Left ventricle myocardium inferior (tissue), 1 donor: ENCODE measurements around the gene TPSD1. TPM values are rescaled to one million over a fixed set of nuclear protein-coding genes. Genes with fewer than 3 reads are reported as not detected.
"Not testable (repeated sequence)": the region's sequence is repeated elsewhere in the genome, so short reads cannot be mapped to it uniquely, and the experiment has no call there.

Experiments used
- DNase-seq: peaks from one replicate; pipeline ENCODE4 v3.0.0-alpha.2; 2020
- H3K27ac ChIP-seq: fragments of 200-600 bp; replicated peaks from 2 replicates; pipeline ENCODE4 v1.8.0; 2021
- H3K27me3 ChIP-seq: fragments of 200-600 bp; 2 replicates; pipeline ENCODE4 v1.8.0; 2021; ENCODE audit warnings: low read depth
- H3K36me3 ChIP-seq: fragments of 200-600 bp; 2 replicates; pipeline ENCODE4 v1.8.0; 2021
- H3K4me1 ChIP-seq: fragments of 200-600 bp; 2 replicates; pipeline ENCODE4 v1.8.0; 2021
- H3K4me3 ChIP-seq: fragments of 200-600 bp; 2 replicates; pipeline ENCODE4 v1.8.0; 2021; ENCODE audit warnings: mild to moderate bottlenecking, moderate library complexity
- H3K9me3 ChIP-seq: fragments of 200-600 bp; replicated peaks from 2 replicates; pipeline ENCODE4 v1.8.0; 2021
- intact Hi-C: fragments of 100-400 bp; cut with micrococcal nuclease; formaldehyde crosslinking; loops from one replicate; pipeline ENCODE4 v1.11.0; 2022
- total RNA-seq: library from RNA; stranded (reverse); fragmentation: NEBNext Ultra II Directional; extraction: Animal tissue kit (Norgen Biotek cat#: 25700); gene quantifications from one replicate; pipeline ENCODE4 v1.2.1, GENCODE V29; 2021
- TF ChIP-seq, protein P1 (sequence below): fragments of 200-600 bp; IDR thresholded peaks from 2 replicates; pipeline ENCODE4 v1.8.0; 2021; ENCODE audit warnings: antibody characterized with exemption, mild to moderate bottlenecking, borderline replicate concordance
- donor health status: DM: no; HTN: yes; CAD: no; lungs with severe emphysema.

The TPSD1 gene
- total RNA-seq, 1 donor from 2014 or later, result not detected

DNA sequence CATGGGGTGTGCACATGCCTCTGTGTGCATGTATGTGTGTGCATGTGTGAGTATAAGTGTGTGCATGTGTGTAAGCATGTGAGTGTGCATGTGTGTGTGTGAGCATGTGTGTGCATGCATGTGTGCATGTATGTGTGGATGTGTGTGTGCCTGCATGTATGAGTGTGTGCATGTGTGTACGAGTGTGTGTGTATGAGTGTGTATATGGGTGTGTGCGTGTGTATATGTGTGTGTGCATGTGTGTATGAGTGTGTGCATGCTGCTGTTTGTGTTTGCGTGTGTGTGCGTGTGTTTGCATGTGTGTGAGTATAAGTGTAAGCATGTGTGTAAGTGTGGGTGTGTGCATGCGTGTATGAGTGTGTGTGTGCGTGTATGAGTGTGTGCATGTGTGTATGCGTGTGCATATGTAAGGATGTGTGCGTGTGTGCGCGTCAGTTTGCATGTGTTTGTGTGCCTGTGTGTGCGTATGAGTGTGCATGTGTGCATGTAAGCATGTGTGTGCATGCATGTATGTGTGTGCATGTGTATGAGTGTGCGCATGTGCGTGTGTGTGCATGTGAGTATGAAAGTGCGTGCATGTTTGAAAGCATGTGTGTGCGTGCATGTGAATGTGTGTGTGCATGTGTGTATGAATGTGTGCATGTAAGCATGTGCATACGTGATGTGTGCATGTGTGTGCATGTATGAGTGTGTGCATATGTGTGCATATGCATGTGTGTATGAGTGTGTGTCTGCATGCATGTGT lies 8.6 kb downstream of the TPSD1 start:
- Histone ChIP-seq H3K4me1 (no peaks in the 10 kb centered on the region), H3K4me3 (no peak overlapping the region), H3K27me3 (peaks cover 65% of the 10 kb centered on the region), H3K27ac (no peak overlapping the region), H3K9me3 (no peaks in the 10 kb centered on the region), H3K36me3 (no peaks in the 10 kb centered on the region)
- TF ChIP-seq, protein P1, sequence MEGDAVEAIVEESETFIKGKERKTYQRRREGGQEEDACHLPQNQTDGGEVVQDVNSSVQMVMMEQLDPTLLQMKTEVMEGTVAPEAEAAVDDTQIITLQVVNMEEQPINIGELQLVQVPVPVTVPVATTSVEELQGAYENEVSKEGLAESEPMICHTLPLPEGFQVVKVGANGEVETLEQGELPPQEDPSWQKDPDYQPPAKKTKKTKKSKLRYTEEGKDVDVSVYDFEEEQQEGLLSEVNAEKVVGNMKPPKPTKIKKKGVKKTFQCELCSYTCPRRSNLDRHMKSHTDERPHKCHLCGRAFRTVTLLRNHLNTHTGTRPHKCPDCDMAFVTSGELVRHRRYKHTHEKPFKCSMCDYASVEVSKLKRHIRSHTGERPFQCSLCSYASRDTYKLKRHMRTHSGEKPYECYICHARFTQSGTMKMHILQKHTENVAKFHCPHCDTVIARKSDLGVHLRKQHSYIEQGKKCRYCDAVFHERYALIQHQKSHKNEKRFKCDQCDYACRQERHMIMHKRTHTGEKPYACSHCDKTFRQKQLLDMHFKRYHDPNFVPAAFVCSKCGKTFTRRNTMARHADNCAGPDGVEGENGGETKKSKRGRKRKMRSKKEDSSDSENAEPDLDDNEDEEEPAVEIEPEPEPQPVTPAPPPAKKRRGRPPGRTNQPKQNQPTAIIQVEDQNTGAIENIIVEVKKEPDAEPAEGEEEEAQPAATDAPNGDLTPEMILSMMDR, result no peak
- DNase-seq, result no peak
- intact Hi-C loops, result no loop called here

DNA sequence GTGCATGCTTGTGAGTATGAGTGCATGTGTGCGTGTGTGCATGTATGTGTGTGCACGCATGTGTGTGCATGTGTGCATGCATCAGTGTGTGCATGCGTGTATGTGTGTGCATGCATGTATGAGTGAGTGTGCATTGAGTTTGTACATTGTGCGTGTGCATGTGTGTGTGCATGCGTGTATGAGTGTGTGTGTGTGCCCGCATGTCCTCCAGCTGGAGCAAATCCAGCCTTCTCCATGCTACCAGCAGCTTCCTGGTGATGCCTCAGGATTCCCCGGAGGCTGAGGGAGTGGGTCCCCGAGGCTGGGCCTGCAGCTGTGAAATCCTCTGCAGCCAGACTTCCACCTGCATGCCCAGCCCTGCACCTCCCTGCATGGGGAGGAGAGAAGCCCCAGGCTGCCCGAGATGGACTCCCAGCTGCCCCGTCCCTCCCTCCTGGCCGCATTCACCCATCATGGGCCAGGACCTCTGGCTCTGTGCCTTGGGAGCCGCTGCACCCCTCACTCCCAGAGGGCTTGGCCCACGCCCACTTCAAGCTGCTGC lies 9.3 kb downstream of the TPSD1 start:
- H3K27me3 ChIP-seq, result peaks cover 61% of the 10 kb centered on the region
- H3K4me3 ChIP-seq, result no peak overlapping the region
- DNase-seq, result no peak
- H3K4me1 ChIP-seq, result no peaks in the 10 kb centered on the region
- TF ChIP-seq, protein P1, result no peak
- no peaks in the 10 kb centered on the region for H3K36me3 ChIP-seq
- intact Hi-C loops, result no loop called here
- no peak overlapping the region for H3K27ac ChIP-seq
- no peaks in the 10 kb centered on the region for H3K9me3 ChIP-seq

DNA sequence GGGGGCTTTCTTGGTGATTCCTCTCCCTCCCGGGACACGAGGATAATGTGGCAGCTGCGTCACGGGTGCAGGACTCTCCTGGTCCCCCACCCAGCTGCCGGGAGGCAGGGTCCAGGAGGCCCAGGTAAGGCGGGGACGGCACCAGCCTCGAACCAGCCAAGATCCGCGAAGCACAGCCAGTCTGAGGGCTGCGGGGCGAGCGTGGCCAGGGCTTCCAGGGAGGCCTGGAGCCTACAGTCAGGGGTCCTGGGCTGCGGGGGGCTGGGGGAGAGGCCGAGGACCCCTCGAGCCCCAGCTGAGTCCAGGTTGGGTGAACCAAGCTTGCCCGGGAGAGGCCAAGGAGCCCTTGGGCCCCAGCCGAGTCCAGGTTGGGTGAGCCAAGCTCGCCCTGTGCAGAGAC lies 10.0 kb downstream of the TPSD1 start:
- intact Hi-C loops, result no loop called here
- Histone ChIP-seq H3K4me1 (no peaks in the 10 kb centered on the region), H3K27ac (no peak overlapping the region), H3K36me3 (no peaks in the 10 kb centered on the region), H3K27me3 (peaks cover 55% of the 10 kb centered on the region), H3K9me3 (no peaks in the 10 kb centered on the region), H3K4me3 (no peak overlapping the region)
- DNase-seq, result no peak
- TF ChIP-seq, protein P1, result no peak

DNA sequence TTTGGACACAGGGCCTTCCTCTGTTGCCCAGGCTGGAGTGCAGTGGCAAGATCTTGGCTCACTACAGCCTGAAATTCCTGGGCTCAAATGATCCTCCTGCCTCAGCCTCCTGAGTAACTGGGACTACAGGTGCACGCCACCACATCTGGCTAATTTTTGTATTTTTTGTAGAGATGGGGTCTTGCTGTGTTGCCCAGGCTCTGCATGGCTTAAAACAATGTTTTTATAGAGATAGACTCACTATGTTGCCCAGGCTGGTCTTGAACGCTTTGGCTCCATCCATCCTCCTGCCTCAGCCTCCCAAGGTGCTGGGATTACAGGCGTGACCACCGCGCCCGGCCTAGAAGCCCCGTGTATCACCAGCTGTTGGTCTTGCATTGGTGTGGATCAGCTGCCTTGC lies 13.5 kb downstream of the TPSD1 start:
- H3K27ac ChIP-seq, DNase-seq, H3K36me3 ChIP-seq, intact Hi-C loops, H3K4me1 ChIP-seq, H3K9me3 ChIP-seq, H3K4me3 ChIP-seq: not testable (repeated sequence)
- H3K27me3 ChIP-seq, result peaks cover 35% of the 10 kb centered on the region

DNA sequence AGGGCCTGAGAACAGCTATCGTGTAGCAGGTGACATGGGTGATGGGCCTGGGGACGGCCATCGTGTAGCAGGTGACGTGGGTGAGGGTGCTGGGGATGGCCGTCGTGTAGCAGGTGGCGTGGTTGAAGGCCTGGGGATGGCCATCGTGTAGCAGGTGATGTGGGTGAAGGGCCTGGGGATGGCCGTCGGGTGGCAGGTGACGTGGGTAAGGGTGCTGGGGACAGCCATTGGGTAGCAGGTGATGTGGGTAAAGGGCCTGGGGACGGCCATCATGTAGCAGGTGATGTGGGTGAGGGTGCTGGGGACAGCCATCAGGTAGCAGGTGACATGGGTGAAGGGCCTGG lies 15.5 kb downstream of the TPSD1 start:
- H3K27ac ChIP-seq, result no peak overlapping the region
- no peaks in the 10 kb centered on the region for H3K36me3 ChIP-seq
- peaks cover 8% of the 10 kb centered on the region for H3K4me1 ChIP-seq
- H3K4me3 ChIP-seq, result no peak overlapping the region
- TF ChIP-seq, protein P1, result no peak
- H3K9me3 ChIP-seq, result no peaks in the 10 kb centered on the region
- peaks cover 44% of the 10 kb centered on the region for H3K27me3 ChIP-seq
- no peak for DNase-seq
- intact Hi-C loops, result no loop called here

DNA sequence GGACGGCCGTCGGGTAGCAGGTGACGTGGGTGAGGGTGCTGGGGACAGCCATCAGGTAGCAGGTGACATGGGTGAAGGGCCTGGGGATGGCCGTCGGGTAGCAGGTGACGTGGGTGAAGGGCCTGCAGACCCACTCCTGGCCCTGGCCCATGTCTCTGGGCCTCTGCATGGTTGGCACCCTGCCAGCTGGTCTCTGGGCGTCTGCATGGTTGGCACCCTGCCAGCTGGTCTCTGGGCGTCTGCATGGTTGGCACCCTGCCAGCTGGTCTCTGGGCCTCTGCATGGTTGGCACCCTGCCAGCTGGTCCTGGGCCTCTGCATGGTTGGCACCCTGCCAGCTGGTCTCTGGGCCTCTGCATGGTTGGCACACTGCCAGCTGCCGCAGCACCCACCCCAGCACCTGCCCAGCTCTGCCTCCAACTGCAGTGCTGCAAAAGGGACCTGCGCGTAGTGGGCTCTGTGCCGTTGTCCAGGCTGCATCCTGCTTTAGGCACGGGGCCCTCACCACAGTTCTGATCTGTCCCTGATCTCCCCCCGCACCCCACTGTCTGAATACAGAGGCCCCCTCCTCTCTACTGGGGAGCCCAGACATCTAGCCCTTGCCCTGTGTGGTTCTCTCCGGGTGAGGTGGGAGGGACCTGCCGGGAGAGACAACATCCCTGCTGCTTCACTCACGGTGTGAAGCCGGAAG lies 16.0 kb downstream of the TPSD1 start:
- H3K9me3 ChIP-seq, intact Hi-C loops, H3K27ac ChIP-seq, H3K4me3 ChIP-seq, H3K36me3 ChIP-seq, H3K4me1 ChIP-seq: not testable (repeated sequence)
- H3K27me3 ChIP-seq, result peaks cover 42% of the 10 kb centered on the region
- peak; percentile 25 for DNase-seq
